GM21367 (cell line): ENCODE data around the gene CCR5AS.
A peak's percentile ranks its signal among the peaks of the same experiment; 100 is the strongest.

Experiments
- ATAC-seq: cut with Tn5 transposase; IDR thresholded peaks from one replicate; pipeline ENCODE4 v1.9.1; 2021; ENCODE audit not compliant: unreplicated experiment

The CCR5AS gene

DNA sequence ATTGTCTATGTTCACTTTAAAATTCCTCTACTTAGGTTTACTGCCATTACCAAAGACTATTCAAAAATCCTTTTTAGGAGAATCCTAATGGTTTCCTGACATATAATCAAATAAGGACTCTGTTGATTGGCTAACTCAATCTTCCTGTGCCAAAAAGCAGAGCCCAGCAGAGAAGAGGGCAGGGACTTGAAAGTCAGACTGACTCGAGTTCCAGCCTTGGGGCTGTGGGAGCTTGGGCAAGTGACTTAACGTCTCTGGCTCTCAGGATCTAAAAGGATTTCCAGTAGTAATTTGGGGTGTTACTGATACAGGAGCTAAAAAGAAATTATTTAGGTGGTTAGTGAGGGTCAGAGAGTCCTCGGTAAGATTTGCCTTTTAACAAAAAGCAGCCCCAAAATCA lies 25.2 kb downstream of the CCR5AS start:
- no peak for ATAC-seq

DNA sequence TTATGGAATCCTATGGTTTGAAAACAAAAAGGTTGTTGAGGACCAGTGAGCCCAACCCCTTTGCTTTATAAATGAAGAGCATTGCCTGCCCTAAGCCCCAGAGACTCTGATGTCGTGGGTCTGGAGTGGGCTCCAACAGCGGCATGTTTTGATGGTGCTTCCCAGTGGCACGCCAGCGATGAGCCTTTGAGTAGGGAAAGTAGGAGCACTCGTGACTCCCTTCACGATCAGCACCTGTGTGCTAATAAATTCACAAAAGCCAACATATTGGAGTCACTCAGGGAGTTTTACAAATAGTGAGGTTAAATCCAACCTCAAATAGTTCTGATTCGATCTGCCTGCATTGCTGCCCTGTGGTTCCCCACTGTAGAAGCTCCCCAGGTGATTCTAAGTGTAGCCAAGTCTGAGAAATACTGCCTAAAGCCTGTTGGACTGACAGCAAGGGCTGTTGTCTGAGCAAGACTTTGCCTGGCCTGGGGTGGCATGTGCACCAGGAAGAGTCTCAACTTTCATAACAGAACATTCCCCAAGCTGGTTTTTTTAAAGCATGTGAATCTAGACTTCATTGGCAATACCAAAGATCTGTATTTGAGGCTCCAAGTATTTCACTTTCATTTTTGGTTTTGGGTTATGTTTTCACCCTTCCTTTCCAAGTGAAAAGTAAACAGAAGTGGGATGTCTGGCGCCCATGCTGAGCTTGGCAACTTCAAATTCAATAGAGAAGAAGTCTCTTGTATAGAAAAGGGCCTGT lies 26.2 kb downstream of the CCR5AS start:
- ATAC-seq = no peak

- ATAC-seq = no peak
These were observed 28.4 kb downstream of the CCR5AS start for GRCh38 chr3:46378426-46378942.

DNA sequence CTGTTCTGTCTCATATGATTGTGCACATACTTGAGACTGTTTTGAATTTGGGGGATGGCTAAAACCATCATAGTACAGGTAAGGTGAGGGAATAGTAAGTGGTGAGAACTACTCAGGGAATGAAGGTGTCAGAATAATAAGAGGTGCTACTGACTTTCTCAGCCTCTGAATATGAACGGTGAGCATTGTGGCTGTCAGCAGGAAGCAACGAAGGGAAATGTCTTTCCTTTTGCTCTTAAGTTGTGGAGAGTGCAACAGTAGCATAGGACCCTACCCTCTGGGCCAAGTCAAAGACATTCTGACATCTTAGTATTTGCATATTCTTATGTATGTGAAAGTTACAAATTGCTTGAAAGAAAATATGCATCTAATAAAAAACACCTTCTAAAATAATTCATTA lies 31.1 kb downstream of the CCR5AS start:
- no peak for ATAC-seq

- no peak for ATAC-seq
These were observed 31.6 kb downstream of the CCR5AS start for GRCh38 chr3:46375218-46375617.

DNA sequence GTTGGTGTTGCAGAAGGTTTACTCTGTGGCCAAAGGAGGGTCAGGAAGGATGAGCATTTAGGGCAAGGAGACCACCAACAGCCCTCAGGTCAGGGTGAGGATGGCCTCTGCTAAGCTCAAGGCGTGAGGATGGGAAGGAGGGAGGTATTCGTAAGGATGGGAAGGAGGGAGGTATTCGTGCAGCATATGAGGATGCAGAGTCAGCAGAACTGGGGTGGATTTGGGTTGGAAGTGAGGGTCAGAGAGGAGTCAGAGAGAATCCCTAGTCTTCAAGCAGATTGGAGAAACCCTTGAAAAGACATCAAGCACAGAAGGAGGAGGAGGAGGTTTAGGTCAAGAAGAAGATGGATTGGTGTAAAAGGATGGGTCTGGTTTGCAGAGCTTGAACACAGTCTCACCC lies 32.1 kb downstream of the CCR5AS start:
- ATAC-seq = no peak

DNA sequence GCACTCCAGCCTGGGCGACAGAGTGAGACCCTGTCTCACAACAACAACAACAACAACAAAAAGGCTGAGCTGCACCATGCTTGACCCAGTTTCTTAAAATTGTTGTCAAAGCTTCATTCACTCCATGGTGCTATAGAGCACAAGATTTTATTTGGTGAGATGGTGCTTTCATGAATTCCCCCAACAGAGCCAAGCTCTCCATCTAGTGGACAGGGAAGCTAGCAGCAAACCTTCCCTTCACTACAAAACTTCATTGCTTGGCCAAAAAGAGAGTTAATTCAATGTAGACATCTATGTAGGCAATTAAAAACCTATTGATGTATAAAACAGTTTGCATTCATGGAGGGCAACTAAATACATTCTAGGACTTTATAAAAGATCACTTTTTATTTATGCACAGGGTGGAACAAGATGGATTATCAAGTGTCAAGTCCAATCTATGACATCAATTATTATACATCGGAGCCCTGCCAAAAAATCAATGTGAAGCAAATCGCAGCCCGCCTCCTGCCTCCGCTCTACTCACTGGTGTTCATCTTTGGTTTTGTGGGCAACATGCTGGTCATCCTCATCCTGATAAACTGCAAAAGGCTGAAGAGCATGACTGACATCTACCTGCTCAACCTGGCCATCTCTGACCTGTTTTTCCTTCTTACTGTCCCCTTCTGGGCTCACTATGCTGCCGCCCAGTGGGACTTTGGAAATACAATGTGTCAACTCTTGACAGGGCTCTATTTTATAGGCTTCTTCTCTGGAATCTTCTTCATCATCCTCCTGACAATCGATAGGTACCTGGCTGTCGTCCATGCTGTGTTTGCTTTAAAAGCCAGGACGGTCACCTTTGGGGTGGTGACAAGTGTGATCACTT lies 34.1 kb downstream of the CCR5AS start:
- ATAC-seq = no peak

- no peak for ATAC-seq
These were observed 35.1 kb downstream of the CCR5AS start for GRCh38 chr3:46371519-46372340.

- ATAC-seq = no peak
These were observed 35.9 kb downstream of the CCR5AS start, which contains the start of gene CCR5 for GRCh38 chr3:46370839-46371518. CCR5 (plus strand) TSS chr3:46370946; CDS start chr3:46372903, 1,957 bp downstream.

DNA sequence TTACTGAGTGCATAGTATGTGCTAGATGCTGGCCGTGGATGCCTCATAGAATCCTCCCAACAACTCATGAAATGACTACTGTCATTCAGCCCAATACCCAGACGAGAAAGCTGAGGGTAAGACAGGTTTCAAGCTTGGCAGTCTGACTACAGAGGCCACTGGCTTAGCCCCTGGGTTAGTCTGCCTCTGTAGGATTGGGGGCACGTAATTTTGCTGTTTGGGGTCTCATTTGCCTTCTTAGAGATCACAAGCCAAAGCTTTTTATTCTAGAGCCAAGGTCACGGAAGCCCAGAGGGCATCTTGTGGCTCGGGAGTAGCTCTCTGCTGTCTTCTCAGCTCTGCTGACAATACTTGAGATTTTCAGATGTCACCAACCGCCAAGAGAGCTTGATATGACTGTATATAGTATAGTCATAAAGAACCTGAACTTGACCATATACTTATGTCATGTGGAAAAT lies 37.2 kb downstream of the CCR5AS start:
- ATAC-seq = no peak

- ATAC-seq = no peak
These were observed 37.7 kb downstream of the CCR5AS start for GRCh38 chr3:46369151-46369550.

- peak; percentile 40 for ATAC-seq
These were observed 38.3 kb downstream of the CCR5AS start for GRCh38 chr3:46368569-46368968.

DNA sequence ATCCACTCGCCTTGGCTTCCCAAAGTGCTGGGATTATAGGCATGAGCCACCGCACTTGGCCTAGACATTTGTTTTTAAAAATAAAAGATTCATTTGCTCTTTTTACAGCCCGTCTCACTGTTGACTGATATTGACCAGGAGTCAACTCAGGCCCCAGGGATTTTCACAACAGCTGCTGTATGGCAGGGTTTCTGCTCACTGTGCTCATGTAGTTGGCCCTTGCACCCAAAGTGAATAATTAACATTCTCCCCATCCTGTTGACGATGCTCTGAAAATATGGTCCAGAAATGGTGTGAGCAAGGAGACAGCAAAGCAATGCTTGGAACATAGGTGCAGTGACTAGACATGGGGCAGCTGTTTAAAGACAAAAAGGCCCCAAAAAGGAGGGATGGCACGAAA lies 39.1 kb downstream of the CCR5AS start:
- no peak for ATAC-seq

DNA sequence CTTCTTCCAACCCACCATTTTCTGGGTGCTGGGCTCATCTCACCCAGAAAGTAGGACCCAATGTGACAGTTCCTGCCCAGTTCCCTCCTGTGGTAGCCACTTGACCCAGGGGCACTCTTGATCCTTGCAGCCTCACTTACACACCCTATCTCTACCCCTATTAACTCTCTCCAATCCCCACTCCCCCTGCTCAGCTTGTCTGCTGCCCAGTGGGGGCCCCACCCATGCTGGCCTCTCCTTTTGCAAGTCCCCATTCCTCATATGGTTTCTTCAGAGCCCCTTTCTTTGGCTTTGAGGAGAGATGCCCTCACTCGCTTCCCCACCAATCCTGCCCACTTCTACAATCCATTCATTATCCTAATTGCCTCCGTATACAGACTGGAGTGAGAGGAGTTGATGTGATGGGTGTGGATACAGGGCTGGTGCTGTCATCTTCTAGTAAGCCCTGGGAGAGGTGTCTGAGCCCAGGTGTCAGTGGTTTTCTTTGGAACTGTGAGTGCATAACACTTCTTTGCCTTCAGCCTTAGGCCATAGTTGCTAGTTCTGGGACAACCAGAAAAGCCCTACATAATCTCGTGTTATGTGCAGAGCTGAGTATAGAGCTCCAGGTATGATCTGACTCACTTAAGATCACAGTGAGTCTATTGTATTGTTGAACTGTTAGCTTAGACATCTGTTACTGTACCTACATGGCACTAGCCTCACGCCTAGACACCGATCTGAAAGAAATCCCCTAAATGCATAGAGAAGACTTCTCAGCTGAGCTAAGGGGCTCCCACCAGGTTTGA lies 40.9 kb downstream of the CCR5AS start:
- no peak for ATAC-seq

GRCh38 chr3:46365041-46365440 lies 41.8 kb downstream of the CCR5AS start:
- no peak for ATAC-seq

DNA sequence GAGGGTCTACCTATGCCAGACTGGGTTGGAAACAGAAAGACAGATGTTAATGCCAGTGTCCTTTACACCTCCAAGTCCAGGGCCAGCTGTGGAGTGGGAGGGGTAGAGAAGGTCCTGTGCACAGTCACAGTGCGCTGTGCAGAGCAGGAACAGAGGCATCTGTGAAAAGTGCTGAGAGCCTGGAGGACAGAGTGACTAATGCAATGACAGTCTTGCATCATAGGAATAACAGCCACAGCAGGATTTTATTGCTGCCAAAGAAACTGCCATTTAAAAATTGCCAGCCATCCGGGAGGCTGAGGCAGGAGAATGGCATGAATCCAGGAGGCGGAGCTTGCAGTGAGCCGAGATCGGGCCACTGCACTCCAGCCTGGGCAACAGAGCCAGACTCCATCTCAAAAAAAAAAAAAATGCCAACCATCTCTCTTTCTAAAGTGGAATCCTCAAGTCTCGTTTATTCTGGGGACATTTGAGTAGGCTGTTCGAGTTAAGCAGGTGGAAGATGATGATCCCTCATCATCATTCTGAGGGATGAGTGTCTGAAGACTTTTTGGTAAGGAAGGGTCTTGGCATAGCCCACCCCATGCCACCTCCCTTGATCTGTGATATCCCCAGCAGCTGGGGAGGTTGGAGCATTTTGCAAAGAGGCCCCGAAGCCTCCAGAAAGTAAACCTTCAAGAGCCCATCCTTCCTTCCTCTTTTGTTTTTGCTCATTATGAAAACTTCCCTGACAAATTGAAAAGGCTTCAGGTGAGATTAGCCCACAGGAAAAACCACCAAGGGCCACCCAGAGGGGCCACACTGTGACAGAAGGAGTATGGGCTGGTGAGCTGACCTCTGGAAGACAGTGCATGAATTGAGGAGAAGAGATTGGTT lies 45.2 kb downstream of the CCR5AS start:
- ATAC-seq = no peak

GRCh38 chr3:46360907-46361306 lies 46.0 kb downstream of the CCR5AS start:
- no peak for ATAC-seq

DNA sequence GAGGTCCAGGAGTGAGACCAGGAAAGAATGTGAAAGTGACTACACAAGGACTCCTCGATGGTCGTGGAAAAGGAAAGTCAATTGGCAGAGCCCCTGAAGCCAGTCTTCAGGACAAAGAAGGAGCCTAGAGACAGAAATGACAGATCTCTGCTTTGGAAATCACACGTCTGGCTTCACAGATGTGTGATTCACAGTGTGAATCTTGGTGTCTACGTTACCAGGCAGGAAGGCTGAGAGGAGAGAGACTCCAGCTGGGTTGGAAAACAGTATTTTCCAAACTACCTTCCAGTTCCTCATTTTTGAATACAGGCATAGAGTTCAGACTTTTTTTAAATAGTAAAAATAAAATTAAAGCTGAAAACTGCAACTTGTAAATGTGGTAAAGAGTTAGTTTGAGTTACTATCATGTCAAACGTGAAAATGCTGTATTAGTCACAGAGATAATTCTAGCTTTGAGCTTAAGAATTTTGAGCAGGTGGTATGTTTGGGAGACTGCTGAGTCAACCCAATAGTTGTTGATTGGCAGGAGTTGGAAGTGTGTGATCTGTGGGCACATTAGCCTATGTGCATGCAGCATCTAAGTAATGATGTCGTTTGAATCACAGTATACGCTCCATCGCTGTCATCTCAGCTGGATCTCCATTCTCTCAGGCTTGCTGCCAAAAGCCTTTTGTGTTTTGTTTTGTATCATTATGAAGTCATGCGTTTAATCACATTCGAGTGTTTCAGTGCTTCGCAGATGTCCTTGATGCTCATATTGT lies 47.0 kb downstream of the CCR5AS start:
- peak; percentile 49 for ATAC-seq
